G401 (cell line): ENCODE data around the gene SYPL1. TPM values are rescaled to one million over a fixed set of nuclear protein-coding genes. Genes with fewer than 3 reads are reported as not detected.

Experiments
- DNase-seq: peaks from one replicate; pipeline ENCODE4 v3.0.0-alpha.2; 2015; ENCODE audit warnings: low spot score
- in situ Hi-C: cut with HindIII; loops from 2 replicates; pipeline ENCODE4 v1.10.0; 2016; ENCODE audit warnings: low sequenced_read_pairs, mixed read lengths
- total RNA-seq: library from RNA; depleted of rRNA; stranded (reverse); fragments of >200 nt; shearing (Covaris generic); gene quantifications from 2 replicates; pipeline ENCODE4 v1.2.3, GENCODE V29; 2014

Gene SYPL1
- total RNA-seq, 1 experiment from 2014 or later = 25.6 TPM

DNA sequence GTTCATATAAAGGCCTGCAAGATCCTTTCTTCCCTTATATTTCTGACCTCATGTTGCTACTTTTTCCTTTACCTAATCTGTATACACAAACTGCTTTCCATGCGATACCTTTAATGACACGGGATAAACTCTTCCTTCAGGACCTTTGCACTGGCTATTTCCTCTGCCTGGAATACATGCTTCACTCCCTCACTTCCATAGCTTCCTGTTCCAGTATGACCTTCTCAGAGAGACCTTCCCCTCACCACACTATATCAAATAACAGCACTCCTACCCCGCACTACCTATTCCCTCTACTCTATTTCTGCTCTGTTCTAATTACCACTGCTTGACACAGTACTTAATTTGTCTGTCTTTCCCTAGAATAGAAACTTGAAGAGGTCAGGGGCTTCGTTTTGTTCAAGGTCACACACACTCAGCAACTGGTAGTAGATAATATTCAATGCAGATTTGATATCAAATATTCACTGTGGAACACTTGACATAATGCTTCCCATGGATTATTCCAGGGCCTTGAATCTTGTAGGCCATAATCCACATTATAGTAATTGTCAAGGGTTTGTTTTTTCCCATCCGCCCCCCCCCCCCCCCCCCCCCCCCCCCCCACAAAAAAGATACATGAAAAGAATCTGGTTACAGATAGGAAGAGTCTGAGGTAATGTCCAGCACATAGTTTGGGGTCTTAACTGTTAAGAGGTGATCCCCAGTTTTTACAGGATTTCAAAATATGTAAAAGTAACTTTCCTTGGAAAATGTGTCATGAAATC lies 11.1 kb downstream of the SYPL1 start:
- in situ Hi-C loops = no loop called here
- no peak for DNase-seq

DNA sequence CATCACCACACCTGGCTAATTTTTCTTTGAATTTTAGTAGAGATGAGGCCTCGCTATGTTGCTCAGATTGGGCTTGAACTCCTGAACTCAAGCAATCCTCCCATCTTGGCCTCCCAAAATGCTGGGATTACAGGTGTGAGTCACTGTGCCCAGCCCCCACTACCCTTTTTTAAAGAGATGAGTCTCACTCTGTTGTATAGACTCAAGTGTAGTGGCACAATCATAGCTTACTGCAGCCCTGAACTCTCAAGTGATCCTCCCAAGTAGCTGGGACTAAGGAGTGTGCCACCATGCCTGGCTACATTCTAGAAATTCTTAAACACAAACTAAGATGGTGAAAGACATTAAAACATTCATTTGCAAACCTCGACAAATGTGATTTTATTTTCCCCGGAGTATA lies 12.6 kb downstream of the SYPL1 start:
- in situ Hi-C loops = no loop called here
- no peak for DNase-seq

DNA sequence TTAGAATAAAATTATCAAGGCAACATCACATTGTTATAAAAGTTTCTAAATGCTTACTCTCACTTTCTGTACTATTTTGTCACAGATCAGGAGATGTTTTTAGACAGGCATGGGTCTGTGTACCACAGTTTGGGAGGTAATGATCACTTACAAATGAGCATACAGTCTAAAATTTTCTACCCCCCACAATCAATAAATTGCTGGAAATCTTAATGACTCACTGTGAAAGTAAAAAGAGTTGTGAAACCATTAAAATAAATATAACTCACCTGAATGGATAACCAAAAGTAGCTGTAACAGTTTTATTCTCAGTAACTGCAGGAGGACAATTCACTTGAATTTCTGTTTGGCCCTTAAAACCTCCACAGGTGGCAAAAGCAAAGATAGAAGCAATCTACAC lies 13.2 kb downstream of the SYPL1 start:
- DNase-seq = no peak
- in situ Hi-C loops = no loop called here

DNA sequence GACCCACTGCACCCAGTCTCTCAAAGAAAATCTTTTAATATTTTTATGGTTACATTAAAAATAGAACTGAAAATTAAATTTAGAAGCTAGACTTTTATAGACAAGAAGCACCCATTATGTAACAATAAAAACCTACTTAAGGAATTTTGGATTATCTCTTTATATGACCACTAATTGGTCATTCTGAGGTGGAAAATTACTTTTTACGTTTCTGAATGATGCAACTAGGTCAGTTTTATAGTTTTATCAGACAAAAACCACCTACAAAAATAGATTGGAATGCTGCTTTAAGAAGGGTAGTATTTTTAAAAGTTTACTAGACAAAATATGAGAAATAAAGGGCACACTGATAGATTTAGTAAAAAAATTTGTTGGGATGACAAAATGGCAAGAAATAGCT lies 16.5 kb downstream of the SYPL1 start:
- in situ Hi-C loops = no loop called here
- no peak for DNase-seq

DNA sequence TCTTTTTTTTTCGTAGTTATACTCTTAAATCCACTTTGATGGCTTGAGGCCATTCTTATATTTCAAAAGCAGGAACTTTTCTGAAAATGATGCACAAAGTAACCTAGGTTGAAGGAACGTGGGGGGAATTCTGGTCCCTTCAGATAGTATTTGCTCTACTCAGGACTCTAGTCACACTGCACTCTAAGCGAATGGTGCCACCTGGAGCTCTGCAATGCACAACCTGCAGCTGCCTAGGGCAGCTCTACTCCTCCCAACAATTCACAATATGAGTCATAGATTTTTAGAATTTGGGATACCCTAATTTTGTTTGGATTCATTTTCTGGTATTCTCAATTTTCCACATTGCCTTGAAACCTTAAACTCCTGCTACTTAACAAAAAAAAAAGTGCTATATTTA lies 17.3 kb downstream of the SYPL1 start:
- no peak for DNase-seq
- in situ Hi-C loops = no loop called here

DNA sequence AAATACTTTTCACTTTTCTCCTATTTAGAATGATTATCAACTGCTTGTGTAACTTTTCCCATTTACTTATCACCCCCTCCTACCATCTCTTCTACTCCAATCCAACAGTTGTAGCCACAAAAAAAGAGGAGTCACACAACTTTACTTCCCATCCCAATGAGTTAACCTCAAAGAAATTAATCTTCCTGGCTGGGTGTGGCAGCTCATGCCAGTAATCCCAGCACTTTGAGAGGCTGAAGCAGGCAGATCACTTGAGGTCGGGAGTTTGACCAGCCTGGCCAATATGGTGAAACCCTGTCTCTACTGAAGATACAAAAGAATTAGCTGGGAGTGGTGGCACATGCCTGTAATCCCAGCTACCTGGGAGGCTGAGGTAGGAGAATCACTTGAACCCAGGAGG lies 19.9 kb downstream of the SYPL1 start:
- in situ Hi-C loops = no loop called here
- no peak for DNase-seq

DNA sequence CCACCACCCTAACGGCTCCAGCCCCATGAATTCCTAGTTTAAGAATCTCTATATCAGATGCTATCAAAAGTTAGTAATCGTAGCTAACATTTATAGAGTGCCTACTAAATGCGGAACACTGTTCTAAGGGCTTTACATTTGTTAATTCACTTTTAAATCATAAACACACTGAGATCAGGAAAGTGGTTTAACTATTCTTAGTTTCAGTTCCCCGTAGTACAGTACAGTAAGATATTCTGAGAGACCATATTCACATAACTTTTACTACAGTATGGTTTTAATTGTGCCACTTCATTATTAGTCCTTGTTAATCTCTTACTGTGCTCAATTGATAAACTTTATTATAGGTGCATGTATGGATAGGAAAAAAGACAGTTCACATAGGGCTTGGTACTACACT lies 22.5 kb downstream of the SYPL1 start:
- in situ Hi-C loops = no loop called here
- no peak for DNase-seq

DNA sequence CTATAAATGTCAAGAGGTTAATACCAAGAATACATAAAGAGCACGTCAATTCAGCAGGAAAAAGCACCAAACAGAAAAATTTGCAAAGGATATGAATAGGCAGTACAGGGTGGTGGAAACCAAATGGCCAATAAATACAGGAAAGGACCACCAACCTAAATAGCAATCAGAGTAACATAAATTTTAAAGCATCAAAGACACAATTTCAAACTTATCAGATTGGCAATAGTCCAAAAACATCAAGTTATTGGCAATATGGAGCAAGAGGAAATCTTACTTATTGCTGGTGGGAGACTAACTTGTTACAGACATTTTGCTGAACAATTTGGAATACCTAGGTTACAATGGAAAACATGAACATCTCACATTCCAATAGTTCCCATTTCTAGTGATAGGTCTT lies 24.1 kb downstream of the SYPL1 start:
- in situ Hi-C loops = no loop called here
- DNase-seq = no peak

DNA sequence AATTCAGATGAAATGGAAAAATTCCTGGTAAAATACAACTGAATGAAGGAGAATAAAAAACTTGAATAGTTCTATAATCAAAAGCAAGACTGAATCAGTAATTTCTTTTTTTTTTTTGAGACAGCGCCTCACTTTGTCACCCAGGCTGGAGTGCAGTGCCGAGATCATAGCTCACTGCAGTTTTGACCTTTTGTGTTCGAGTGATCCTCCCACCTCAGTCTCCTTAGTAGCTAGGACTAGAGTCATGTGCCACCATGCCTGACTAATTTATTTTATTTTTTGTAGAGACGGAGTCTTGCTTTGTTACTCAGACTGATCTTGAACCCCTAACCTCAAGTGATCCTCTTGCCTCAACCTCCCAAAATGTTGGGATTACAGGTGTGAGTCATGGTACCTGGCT lies 26.1 kb downstream of the SYPL1 start:
- no peak for DNase-seq
- in situ Hi-C loops = no loop called here

DNA sequence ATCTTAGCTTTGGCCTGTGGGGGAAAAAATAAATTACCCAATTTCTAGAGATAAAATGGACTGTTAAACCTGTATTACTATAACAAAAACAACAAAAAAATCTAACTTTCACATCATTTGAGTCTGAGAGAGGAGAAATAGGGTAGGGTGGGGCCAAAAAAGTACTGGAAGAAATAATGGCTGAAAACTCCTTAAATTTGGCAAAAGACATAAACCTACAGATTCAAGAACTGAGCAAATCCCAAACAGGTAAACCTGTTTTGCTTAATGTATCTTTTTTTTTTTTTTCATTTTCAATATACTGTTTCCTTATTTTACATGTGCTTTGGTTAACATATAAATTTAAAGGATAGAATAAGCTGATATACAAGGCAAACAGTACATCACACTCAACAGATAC lies 27.1 kb downstream of the SYPL1 start:
- DNase-seq = no peak
- in situ Hi-C loops = no loop called here

DNA sequence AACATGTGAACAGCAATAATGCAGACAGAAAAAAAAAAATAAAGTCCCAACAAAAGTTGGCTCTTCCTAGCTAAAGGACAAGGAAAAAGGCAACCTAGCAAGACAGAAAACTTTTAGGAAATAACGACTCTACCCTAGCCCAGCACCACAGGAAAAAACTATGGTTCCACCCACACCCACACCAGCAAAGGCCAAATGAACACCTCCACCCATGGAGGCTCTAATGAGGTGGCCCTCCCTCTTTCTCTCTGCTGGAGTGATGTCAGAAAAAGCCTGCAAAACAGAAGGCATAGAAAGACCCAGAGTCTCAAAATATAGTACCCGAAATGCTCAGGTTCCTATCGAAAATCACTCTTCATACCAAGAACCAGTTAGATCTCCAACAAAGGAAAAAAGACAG lies 28.4 kb downstream of the SYPL1 start:
- in situ Hi-C loops = no loop called here

DNA sequence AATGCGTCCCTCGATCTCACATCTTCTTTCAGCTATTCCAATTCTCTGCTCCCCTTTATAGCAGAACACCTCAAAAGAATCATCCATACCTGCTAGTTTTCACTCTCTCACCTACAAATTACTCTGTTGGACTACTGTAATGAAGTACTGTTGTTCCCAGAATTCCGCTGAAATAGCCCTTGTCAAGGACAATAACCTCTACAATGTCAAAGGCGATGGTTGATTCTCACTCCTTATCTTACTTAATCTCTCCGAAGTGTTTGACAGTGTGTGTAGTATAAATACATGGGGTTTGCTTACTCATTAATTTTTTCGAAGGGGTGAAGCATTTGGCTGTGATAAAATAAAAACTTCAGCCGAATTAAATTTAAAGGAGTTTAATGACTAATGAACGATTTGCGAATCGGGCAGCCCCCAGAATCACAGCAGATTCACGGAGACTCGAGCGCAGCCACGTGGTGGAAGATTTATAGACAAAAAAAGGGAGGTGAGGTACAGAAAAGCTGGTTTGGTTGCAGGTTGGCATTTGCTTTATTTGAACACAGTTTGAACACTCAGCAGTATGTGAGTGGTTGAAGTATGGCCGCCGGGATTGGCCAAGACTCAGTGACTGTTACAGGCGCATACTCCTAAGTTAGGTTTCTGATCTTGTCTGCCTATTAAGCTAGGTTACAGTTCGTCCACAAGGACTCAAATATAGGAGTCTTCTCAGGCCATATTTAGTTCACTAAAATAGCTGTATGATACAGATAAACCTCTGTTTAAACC lies 29.8 kb downstream of the SYPL1 start:
- in situ Hi-C loops = no loop called here

More for the DNA sequence above, 28.4 kb downstream of the SYPL1 start:
- DNase-seq = no peak

DNA sequence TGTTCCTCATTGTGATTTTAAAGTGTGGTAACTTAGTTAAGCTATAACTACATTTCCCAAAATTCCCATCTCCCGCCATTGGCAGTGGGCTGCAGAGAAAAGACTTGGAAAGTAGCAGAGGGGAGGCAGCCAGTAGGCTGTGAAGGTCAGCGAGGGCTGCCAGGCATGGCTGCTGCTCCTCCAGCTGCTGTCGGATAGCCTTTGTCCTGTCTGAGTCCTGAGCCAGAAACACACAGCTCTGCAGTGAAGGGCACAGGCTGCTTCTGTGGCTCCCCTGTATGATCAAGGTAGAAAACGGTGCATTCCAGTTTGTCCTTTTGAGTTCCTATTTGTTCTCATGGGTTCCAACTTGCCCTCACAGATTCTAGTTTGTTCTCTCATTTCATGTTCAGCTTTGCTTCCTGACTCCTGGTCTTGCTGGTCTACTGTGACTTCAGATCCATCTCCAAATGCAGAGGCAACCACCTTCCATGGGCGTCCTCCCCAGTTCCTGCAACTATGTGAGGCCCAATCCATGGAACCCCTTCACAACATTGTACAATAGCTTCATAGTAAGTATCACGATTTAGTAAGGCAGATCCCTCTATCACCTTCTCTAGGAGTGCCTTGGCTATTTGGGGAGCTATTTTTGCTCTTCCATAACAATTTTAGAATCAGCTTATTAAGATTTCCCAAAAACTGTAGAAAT lies 31.7 kb downstream of the SYPL1 start:
- in situ Hi-C loops = no loop called here
- DNase-seq = no peak

More for the DNA sequence above, 29.8 kb downstream of the SYPL1 start:
- no peak for DNase-seq

DNA sequence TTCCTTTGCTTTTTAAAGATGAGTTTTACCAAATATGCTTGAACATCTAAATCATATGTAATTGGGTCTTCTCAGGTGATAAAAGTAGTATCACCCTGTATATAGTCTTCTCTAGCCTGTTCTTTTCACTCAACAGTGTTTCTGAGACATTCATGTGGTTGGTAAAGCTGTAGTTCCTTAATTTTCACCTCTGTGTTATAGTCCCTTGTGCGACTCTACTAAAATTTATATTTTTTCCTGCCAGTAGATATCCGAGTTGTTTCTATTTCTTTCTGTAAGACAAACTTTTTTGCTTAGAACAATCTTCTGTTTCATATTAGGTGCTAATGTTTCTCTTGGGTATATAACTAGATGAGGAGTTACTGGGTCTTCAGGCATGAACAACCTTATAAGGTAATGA lies 35.6 kb downstream of the SYPL1 start:
- in situ Hi-C loops = no loop called here
- DNase-seq = no peak

DNA sequence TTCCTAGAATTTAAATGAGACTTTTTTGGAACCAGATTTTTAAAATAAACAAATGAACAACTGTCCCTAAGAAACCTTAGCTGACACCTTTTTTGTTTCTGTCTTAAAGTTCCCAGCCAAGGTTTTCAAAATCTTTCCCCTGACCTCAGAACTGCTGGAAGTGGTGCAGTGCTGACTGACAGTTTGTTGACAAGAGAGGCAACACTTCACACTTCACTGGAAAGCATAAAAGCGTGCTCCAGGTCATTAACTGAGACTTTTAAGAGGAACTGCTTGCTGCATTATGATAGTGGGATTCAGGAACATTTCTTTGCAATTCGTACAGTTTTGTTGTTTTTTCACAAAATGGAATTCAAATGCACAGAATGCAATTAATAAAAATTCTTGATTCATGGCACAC lies 36.2 kb downstream of the SYPL1 start:
- in situ Hi-C loops = no loop called here
- DNase-seq = no peak

DNA sequence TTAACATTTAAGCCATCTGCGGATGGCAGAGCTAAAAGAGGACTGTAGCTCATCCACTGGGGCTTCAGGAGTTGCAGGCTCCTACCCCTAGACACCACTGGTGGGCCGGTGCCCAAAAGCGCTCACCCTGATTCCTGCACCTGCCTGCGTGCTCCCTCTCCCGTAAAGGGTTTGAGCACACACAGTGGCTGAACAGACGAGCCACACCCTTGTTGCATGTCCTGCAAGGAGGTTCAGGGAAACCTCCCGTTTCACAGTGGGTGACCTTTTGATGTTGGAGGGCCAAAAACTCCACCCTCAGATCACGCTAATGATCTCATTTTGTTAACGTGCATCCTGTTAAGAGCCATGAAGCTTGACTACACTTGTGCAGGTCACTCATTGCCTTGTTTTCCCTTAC lies 37.9 kb downstream of the SYPL1 start:
- DNase-seq = no peak
- in situ Hi-C loops = no loop called here

DNA sequence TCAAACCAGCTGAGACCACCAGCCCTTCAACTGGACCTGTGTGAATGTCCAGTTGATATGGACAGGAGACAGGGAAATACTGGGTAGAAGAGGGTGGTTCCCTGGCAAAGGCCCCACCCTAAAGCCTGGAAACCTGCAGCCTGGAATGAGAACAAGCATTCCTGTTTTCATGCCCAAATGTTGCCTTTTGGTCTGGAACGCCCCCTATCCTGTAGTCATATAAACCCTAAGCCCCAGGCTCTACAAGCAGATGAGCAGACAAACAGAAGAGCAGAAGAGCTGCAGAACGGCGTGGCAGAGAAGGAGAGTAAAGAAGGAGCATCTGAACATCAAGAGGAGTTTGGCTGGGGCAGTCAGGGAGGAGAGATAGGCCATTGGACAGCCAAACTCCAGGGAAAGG lies 38.4 kb downstream of the SYPL1 start:
- in situ Hi-C loops = no loop called here
- no peak for DNase-seq

DNA sequence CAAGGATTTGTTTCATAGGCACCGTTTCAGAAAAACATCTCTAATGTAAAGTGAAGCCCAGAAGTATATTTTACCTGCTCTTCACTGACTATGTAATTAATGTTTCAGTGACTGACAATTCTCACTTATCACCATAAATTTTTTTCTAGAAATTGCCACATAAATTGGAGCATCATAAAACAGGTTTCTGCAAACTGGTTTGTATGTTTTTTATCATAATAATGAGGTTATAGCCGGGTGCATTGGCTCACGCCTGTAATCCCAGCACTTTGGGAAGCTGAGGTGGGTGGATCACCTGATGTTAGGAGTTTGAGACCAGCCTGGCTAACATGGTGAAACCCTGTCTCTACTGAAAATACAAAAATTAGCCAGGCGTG lies 39.4 kb downstream of the SYPL1 start:
- DNase-seq = no peak
- in situ Hi-C loops = no loop called here

DNA sequence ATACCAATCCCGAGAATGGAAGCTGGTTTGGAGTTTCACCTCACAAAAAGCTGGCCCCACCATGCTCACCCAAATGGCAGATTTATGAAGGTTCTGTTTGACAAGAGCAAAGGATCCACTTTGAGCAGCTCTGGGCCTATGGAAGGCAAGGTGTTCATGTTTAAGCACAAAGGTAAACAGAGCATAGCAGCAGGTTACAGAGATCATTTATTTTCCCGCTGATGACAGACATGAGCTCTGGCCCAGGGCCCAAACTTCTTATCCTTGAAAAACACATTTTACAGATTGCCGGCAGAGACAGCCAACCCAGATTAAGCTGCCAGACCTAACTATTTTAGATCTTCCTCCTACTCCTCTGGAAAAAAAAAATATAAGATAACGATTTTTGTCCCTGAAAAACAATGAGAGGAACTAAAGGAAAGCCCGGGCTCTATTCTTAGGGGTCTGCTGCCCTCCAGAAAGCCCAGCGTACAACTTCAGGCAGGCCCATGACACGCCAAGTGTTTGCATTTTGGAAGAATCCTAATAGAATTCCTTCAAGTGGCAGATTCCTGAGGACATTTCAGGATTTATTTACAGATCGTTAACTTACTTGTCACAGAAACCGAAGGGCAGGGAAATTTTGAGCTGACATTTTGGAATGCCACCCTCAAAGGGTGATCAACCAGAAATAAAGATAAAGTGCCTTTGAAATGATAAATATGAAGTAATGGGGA lies 40.0 kb downstream of the SYPL1 start:
- in situ Hi-C loops = no loop called here
- DNase-seq = peak; percentile 84
